ENCODE data around the gene CYTH3.

- TF ChIP-seq CTCF (IDR thresholded peaks at IDR 0.05) = no peak
- TF ChIP-seq ZFX (IDR thresholded peaks at IDR 0.05; ENCODE audit: borderline replicate concordance) = no peak
Observed at GRCh38 chr7:6261699-6262098, 10.7 kb downstream of the CYTH3 start.

All from 22Rv1 (cell line).